Neuronal stem cell (in vitro differentiated cells): Measurements from ENCODE around the gene MAN1B1.

ENCODE experiments used
- DNase-seq: peaks from one replicate; pipeline ENCODE4 v3.0.0-alpha.2; 2013; ENCODE audit warnings: low spot score
- H2AFZ ChIP-seq: one replicate; pipeline ENCODE4 v1.6.1; 2013; ENCODE audit warnings: mild to moderate bottlenecking, low read length, inconsistent platforms
- H2AK5ac ChIP-seq: 2 replicates; pipeline ENCODE4 v1.6.1; 2013; ENCODE audit warnings: low read depth, mild to moderate bottlenecking, inconsistent platforms, low read length, moderate library complexity, mixed read lengths
- H2BK120ac ChIP-seq: 2 replicates; pipeline ENCODE4 v1.6.1; 2013; ENCODE audit warnings: low read depth, mild to moderate bottlenecking, inconsistent platforms, low read length, moderate library complexity, mixed read lengths
- H2BK12ac ChIP-seq: one replicate; pipeline ENCODE4 v1.6.1; 2013; ENCODE audit warnings: low read length, inconsistent platforms
- H2BK15ac ChIP-seq: 2 replicates; pipeline ENCODE4 v1.6.1; 2013; ENCODE audit warnings: mild to moderate bottlenecking, low read length, inconsistent platforms, mixed read lengths
- H2BK5ac ChIP-seq: one replicate; pipeline ENCODE4 v1.6.1; 2013; ENCODE audit warnings: inconsistent platforms, mild to moderate bottlenecking, low read length, moderate library complexity
- H3K14ac ChIP-seq: one replicate; pipeline ENCODE4 v1.6.1; 2013; ENCODE audit warnings: low read length, inconsistent platforms
- H3K18ac ChIP-seq: 2 replicates; pipeline ENCODE4 v1.6.1; 2013; ENCODE audit warnings: low read length, inconsistent platforms
- H3K23ac ChIP-seq: 2 replicates; pipeline ENCODE4 v1.6.1; 2013; ENCODE audit warnings: low read depth, mild to moderate bottlenecking, mixed read lengths, low read length, inconsistent platforms; ENCODE audit not compliant: poor library complexity
- H3K27ac ChIP-seq: replicated peaks from 3 replicates; pipeline ENCODE4 v1.5.1; 2013; ENCODE audit warnings: low read length, inconsistent platforms
- H3K27me3 ChIP-seq, 3 experiments: 2 replicates each; pipeline ENCODE4 v1.6.1; 2013; ENCODE audit warnings: low read length in 3 of 3, mild to moderate bottlenecking in 2 of 3, inconsistent platforms in 1 of 3, low read depth in 1 of 3, mixed read lengths in 1 of 3, moderate library complexity in 1 of 3; ENCODE audit not compliant: control insufficient read depth in 3 of 3, insufficient read depth in 3 of 3
- H3K36me3 ChIP-seq, 2 donors: replicated peaks in 1 of 2; 2 replicates each; pipeline ENCODE4 v1.6.1; 2013; ENCODE audit warnings: low read length in 2 of 2; ENCODE audit not compliant: control insufficient read depth in 2 of 2, insufficient read depth in 2 of 2
- H3K4ac ChIP-seq: 2 replicates; pipeline ENCODE4 v1.6.1; 2013; ENCODE audit warnings: inconsistent platforms, mild to moderate bottlenecking, low read length, moderate library complexity
- H3K4me1 ChIP-seq, 2 donors: 1 replicate in 1 of 2; 2 replicates in 1 of 2; pipeline ENCODE4 v1.6.1; 2013; ENCODE audit warnings: low read length in 2 of 2, low read depth in 1 of 2; ENCODE audit not compliant: control insufficient read depth in 2 of 2, insufficient read depth in 1 of 2
- H3K4me2 ChIP-seq: one replicate; pipeline ENCODE4 v1.6.1; 2013; ENCODE audit warnings: mild to moderate bottlenecking, low read length, inconsistent platforms; ENCODE audit not compliant: insufficient read depth, poor library complexity, severe bottlenecking
- H3K4me3 ChIP-seq, 2 donors: 2 replicates each; pipeline ENCODE4 v1.5.1; 2013; ENCODE audit warnings: low read length in 2 of 2, mild to moderate bottlenecking in 2 of 2, inconsistent platforms in 1 of 2, moderate library complexity in 1 of 2
- H3K79me1 ChIP-seq: one replicate; pipeline ENCODE4 v1.6.1; 2013; ENCODE audit warnings: low read depth, mild to moderate bottlenecking, inconsistent platforms, low read length, moderate library complexity
- H3K9ac ChIP-seq: one replicate; pipeline ENCODE4 v1.6.1; 2013; ENCODE audit warnings: mild to moderate bottlenecking, low read depth, low read length, inconsistent platforms; ENCODE audit not compliant: poor library complexity
- H3K9me3 ChIP-seq, 2 donors: replicated peaks in 1 of 2; 2 replicates each; pipeline versions ENCODE3 to v1.6.1; 2013; ENCODE audit warnings: low read length in 2 of 2, mild to moderate bottlenecking in 2 of 2, inconsistent platforms in 1 of 2, low read depth in 1 of 2, mixed read lengths in 1 of 2, moderate library complexity in 1 of 2; ENCODE audit not compliant: control insufficient read depth in 2 of 2, insufficient read depth in 1 of 2
- H4K8ac ChIP-seq: one replicate; pipeline ENCODE4 v1.6.1; 2013; ENCODE audit warnings: low read depth, mild to moderate bottlenecking, inconsistent platforms, low read length, moderate library complexity
- H4K91ac ChIP-seq: one replicate; pipeline ENCODE4 v1.6.1; 2013; ENCODE audit warnings: low read length, low read depth, mild to moderate bottlenecking, inconsistent platforms; ENCODE audit not compliant: poor library complexity
- WGBS, 2 donors: extraction: QIAGEN DNeasy Blood & Tissue Kit; methylation state at CpG; one replicate each; pipeline ENCODE4 v1.1.7; 2013; ENCODE audit warnings: missing lambda C conversion rate in 2 of 2, mixed read lengths in 1 of 2; ENCODE audit not compliant: insufficient read length in 2 of 2, insufficient replicate concordance in 1 of 2; ENCODE audit errors: extremely low coverage in 2 of 2; 5-methylcytosine and 5-hydroxymethylcytosine counted together

The MAN1B1 gene

GRCh38 chr9:137150617-137151457 is 64.1 kb downstream of the MAN1B1 start:
- no peaks in the 10 kb centered on the region for H3K4me1 ChIP-seq
- no peak overlapping the region for H2AFZ ChIP-seq
- H3K4me2 ChIP-seq = no peak overlapping the region
- H2BK12ac ChIP-seq = no peak overlapping the region
- no peak overlapping the region for H2BK5ac ChIP-seq
- no peak overlapping the region for H3K27ac ChIP-seq
- H3K18ac ChIP-seq = no peak overlapping the region
- H2BK15ac ChIP-seq = no peak overlapping the region
- no peak overlapping the region for H3K4me3 ChIP-seq
- no peak overlapping the region for H3K9ac ChIP-seq
- peaks cover 2% of the 10 kb centered on the region for H3K79me1 ChIP-seq
- no peak overlapping the region for H2BK120ac ChIP-seq
- DNase-seq = no peak
- H4K8ac ChIP-seq = no peak overlapping the region
- no CpG with 5 or more reads among the region's 34 CpGs for WGBS, 2 donors
- no peak overlapping the region for H4K91ac ChIP-seq
- no peak overlapping the region for H3K14ac ChIP-seq
- H3K23ac ChIP-seq = no peak overlapping the region
- H3K36me3 ChIP-seq = peaks cover 0 to 2% of the 10 kb centered on the region in 2 donors
- H3K4ac ChIP-seq = no peak overlapping the region
- no peak overlapping the region for H2AK5ac ChIP-seq
- H3K9me3 ChIP-seq = peaks cover 0 to 12% of the 10 kb centered on the region in 2 donors
- H3K27me3 ChIP-seq = peaks cover 0 to 49% (median 15%) of the 10 kb centered on the region in 3 experiments

- Histone ChIP-seq H3K4me1 (peaks cover 0 to 6% of the 10 kb centered on the region in 2 donors), H3K9ac (peak overlapping the region; percentile 14), H3K18ac (no peak overlapping the region), H2BK12ac (no peak overlapping the region), H4K91ac (no peak overlapping the region), H3K4ac (no peak overlapping the region), H3K23ac (peak overlapping the region; percentile 5), H3K4me2 (no peak overlapping the region), H2BK5ac (no peak overlapping the region), H4K8ac (peak overlapping the region; percentile 73), H2BK120ac (no peak overlapping the region), H3K27me3 (peaks cover 13 to 53% (median 31%) of the 10 kb centered on the region in 3 experiments), H3K36me3 (peaks cover 0 to 2% of the 10 kb centered on the region in 2 donors), H3K27ac (no peak overlapping the region), H2AFZ (no peak overlapping the region), H3K4me3 (peak overlapping the region in 1 of 2 donors; percentile 54), H2BK15ac (no peak overlapping the region), H2AK5ac (no peak overlapping the region), H3K79me1 (peaks cover 3% of the 10 kb centered on the region), H3K14ac (no peak overlapping the region), H3K9me3 (peaks cover 0 to 18% of the 10 kb centered on the region in 2 donors)
- DNase-seq = no peak
- WGBS, 2 donors = no CpG with 5 or more reads among the region's 7 CpGs
Observed at GRCh38 chr9:137152844-137153405, 66.1 kb downstream of the MAN1B1 start.

- peak; percentile 42 for DNase-seq
- H3K14ac ChIP-seq = no peak overlapping the region
- no peak overlapping the region for H2BK120ac ChIP-seq
Observed at GRCh38 chr9:137156567-137157375, 70.0 kb downstream of the MAN1B1 start.

More at GRCh38 chr9:137156567-137157375, 70.0 kb downstream of the MAN1B1 start:
- H4K91ac ChIP-seq = no peak overlapping the region
- peaks cover 0 to 18% of the 10 kb centered on the region in 2 donors for H3K9me3 ChIP-seq
- peak overlapping the region; percentile 98 for H3K23ac ChIP-seq
- no peak overlapping the region for H2BK5ac ChIP-seq
- H3K18ac ChIP-seq = peak overlapping the region; percentile 80
- peak overlapping the region; percentile 61 for H2AK5ac ChIP-seq
- H3K9ac ChIP-seq = peak overlapping the region; percentile 60
- no peak overlapping the region for H3K27ac ChIP-seq
- H3K4ac ChIP-seq = no peak overlapping the region
- peaks cover 6 to 8% of the 10 kb centered on the region in 2 donors for H3K4me1 ChIP-seq
- H4K8ac ChIP-seq = no peak overlapping the region
- H3K27me3 ChIP-seq = peaks cover 17 to 67% (median 65%) of the 10 kb centered on the region in 3 experiments
- H3K36me3 ChIP-seq = peaks cover 0 to 2% of the 10 kb centered on the region in 2 donors
- H3K4me2 ChIP-seq = peak overlapping the region; percentile 57
- H2BK12ac ChIP-seq = peak overlapping the region; percentile 41
- no peak overlapping the region for H2BK15ac ChIP-seq
- peaks cover 3% of the 10 kb centered on the region for H3K79me1 ChIP-seq
- H2AFZ ChIP-seq = peak overlapping the region; percentile 51
- peak overlapping the region in 1 of 2 donors; percentile 71 for H3K4me3 ChIP-seq
- WGBS, 2 donors = no CpG with 5 or more reads among the region's 65 CpGs
